ENCODE data around the gene DNAJB9.

DNAJB9 gene

GRCh38 chr7:108570146-108570755, 577 bp downstream of the DNAJB9 start:
- DNase-seq = peak; percentile 14 to 20

GRCh38 chr7:108572480-108572879, 2.8 kb downstream of the DNAJB9 start:
- DNase-seq = no peak

- no peak for DNase-seq
Measured at GRCh38 chr7:108575156-108575555, 5.5 kb downstream of the DNAJB9 start.

GRCh38 chr7:108576116-108576515, 6.4 kb downstream of the DNAJB9 start:
- DNase-seq = no peak

- no peak for DNase-seq
Measured at GRCh38 chr7:108578937-108579336, 9.3 kb downstream of the DNAJB9 start.

- no peak for DNase-seq
Measured at GRCh38 chr7:108580298-108580697, 10.6 kb downstream of the DNAJB9 start.

- no peak for DNase-seq
Measured at GRCh38 chr7:108581655-108582491, 12.2 kb downstream of the DNAJB9 start.

- DNase-seq = no peak
Measured at GRCh38 chr7:108584211-108584610, 14.5 kb downstream of the DNAJB9 start.

GRCh38 chr7:108585843-108586242, 16.2 kb downstream of the DNAJB9 start:
- DNase-seq = no peak

- no peak for DNase-seq
Measured at GRCh38 chr7:108586274-108586710, 16.6 kb downstream of the DNAJB9 start.

- DNase-seq = no peak
Measured at GRCh38 chr7:108589199-108589598, 19.5 kb downstream of the DNAJB9 start.

GRCh38 chr7:108589874-108590273, 20.2 kb downstream of the DNAJB9 start:
- no peak for DNase-seq

- DNase-seq = no peak
Measured at GRCh38 chr7:108590606-108591005, 20.9 kb downstream of the DNAJB9 start.

- DNase-seq = no peak
Measured at GRCh38 chr7:108592646-108593201, 23.1 kb downstream of the DNAJB9 start.

- no peak for DNase-seq
Measured at GRCh38 chr7:108596560-108596959, 26.9 kb downstream of the DNAJB9 start.

- no peak for DNase-seq
Measured at GRCh38 chr7:108598153-108598552, 28.5 kb downstream of the DNAJB9 start.

- no peak for DNase-seq
Measured at GRCh38 chr7:108598914-108599580, 29.4 kb downstream of the DNAJB9 start.

- no peak for DNase-seq
Measured at GRCh38 chr7:108600399-108600798, 30.7 kb downstream of the DNAJB9 start.

GRCh38 chr7:108603656-108604306, 34.1 kb downstream of the DNAJB9 start:
- DNase-seq = no peak

- no peak for DNase-seq
Measured at GRCh38 chr7:108604307-108605077, 34.8 kb downstream of the DNAJB9 start.

- no peak for DNase-seq
Measured at GRCh38 chr7:108605559-108606201, 36.0 kb downstream of the DNAJB9 start.

- DNase-seq = no peak
Measured at GRCh38 chr7:108609643-108610042, 40.0 kb downstream of the DNAJB9 start.

Data from bone marrow (tissue), 2 donors.